Cortex of kidney (tissue), 1 donor: ENCODE measurements around the gene PLEKHS1.
"Not testable (repeated sequence)": the region's sequence is repeated elsewhere in the genome, so short reads cannot be mapped to it uniquely, and the experiment has no call there.

Experiments
- DNase-seq: peaks from one replicate; lab custom pipeline; 2025; lab: John Stamatoyannopoulos, UW

Gene PLEKHS1

GRCh38 chr10:113740850-113741249 is 10.6 kb upstream of the PLEKHS1 start:
- DNase-seq: no peak

- DNase-seq: no peak
Observed at GRCh38 chr10:113742466-113742865, 9.0 kb upstream of the PLEKHS1 start.

GRCh38 chr10:113743594-113743993 is 7.9 kb upstream of the PLEKHS1 start:
- DNase-seq: no peak

- no peak for DNase-seq
Observed at GRCh38 chr10:113745374-113745773, 6.1 kb upstream of the PLEKHS1 start.

GRCh38 chr10:113746217-113746957 is 5.1 kb upstream of the PLEKHS1 start:
- DNase-seq: no peak

- no peak for DNase-seq
Observed at GRCh38 chr10:113752553-113752952, 1.1 kb downstream of the PLEKHS1 start.

GRCh38 chr10:113753020-113753692 is 1.7 kb downstream of the PLEKHS1 start:
- DNase-seq: no peak

- DNase-seq: no peak
Observed at GRCh38 chr10:113754125-113754524, 2.6 kb downstream of the PLEKHS1 start.

GRCh38 chr10:113754768-113755167 is 3.3 kb downstream of the PLEKHS1 start:
- no peak for DNase-seq

- no peak for DNase-seq
Observed at GRCh38 chr10:113756940-113757543, 5.6 kb downstream of the PLEKHS1 start.

- no peak for DNase-seq
Observed at GRCh38 chr10:113762083-113762482, 10.6 kb downstream of the PLEKHS1 start.

GRCh38 chr10:113764582-113764981 is 13.1 kb downstream of the PLEKHS1 start:
- DNase-seq: no peak

GRCh38 chr10:113765910-113766309 is 14.4 kb downstream of the PLEKHS1 start:
- DNase-seq: no peak

- DNase-seq: no peak
Observed at GRCh38 chr10:113767222-113767621, 15.7 kb downstream of the PLEKHS1 start.

GRCh38 chr10:113770346-113770745 is 18.9 kb downstream of the PLEKHS1 start:
- no peak for DNase-seq

- DNase-seq: not testable (repeated sequence)
Observed at GRCh38 chr10:113771131-113771530, 19.6 kb downstream of the PLEKHS1 start.

- DNase-seq: no peak
Observed at GRCh38 chr10:113775686-113776294, 24.3 kb downstream of the PLEKHS1 start.

GRCh38 chr10:113776553-113776952 is 25.1 kb downstream of the PLEKHS1 start:
- DNase-seq: no peak

GRCh38 chr10:113780681-113781250 is 29.3 kb downstream of the PLEKHS1 start:
- DNase-seq: no peak

GRCh38 chr10:113782367-113782766 is 30.9 kb downstream of the PLEKHS1 start:
- no peak for DNase-seq

GRCh38 chr10:113782986-113783704 is 31.7 kb downstream of the PLEKHS1 start:
- DNase-seq: no peak

- no peak for DNase-seq
Observed at GRCh38 chr10:113788604-113789083, 37.2 kb downstream of the PLEKHS1 start.
